A549 (cell line): ENCODE measurements around the gene DYRK1A. TPM values are rescaled to one million over a fixed set of nuclear protein-coding genes. Genes with fewer than 3 reads are reported as not detected.

Experiments used
- ATAC-seq, 2 experiments: fragments of 200-7000 bp in 1 of 2; fragments of >200 bp in 1 of 2; cut with Nextera tagmentation in 1 of 2; cut with Tn5 transposase in 1 of 2; 3 replicates each; pipeline versions ENCODE4 v1.8.0 to v1.9.1; 2018 to 2020; ENCODE audit warnings: mild to moderate bottlenecking in 1 of 2, moderate library complexity in 1 of 2
- CTCF ChIA-PET: fragments of 300-600 bp; sonication (Branson Sonifier 250); formaldehyde crosslinking; extraction: SDS; loops from one replicate; lab custom pipeline; 2021; ENCODE audit warnings: antibody characterized with exemption, inconsistent platforms; lab: Yijun Ruan, JAX
- POLR2A ChIA-PET: fragments of 350-600 bp; formaldehyde crosslinking; extraction: SDS; loops from one replicate; lab custom pipeline; 2021; ENCODE audit warnings: antibody characterized with exemption, inconsistent platforms; lab: Yijun Ruan, JAX
- DNase-seq, 2 experiments: peaks; one replicate each; pipeline versions ENCODE4 v3.0.0 to v3.0.0-alpha.2; 2011 to 2016; ENCODE audit warnings: low read depth in 1 of 2, low spot score in 1 of 2
- FAIRE-seq: peaks from 2 replicates; lab custom pipeline; 2011; peaks lifted over from hg19 to GRCh38; lab: Jason Lieb, UNC
- H3K27ac ChIP-seq, 2 experiments: fragments of >200 bp; sonication (Bioruptor Twin); formaldehyde crosslinking; 3 replicates each; pipeline ENCODE4 v1.5.1; 2016 to 2017
- H3K4me1 ChIP-seq: fragments of >200 bp; sonication (Bioruptor Twin); formaldehyde crosslinking; 3 replicates; pipeline ENCODE4 v1.6.1; 2016
- H3K4me2 ChIP-seq: fragments of >200 bp; sonication (Bioruptor Twin); formaldehyde crosslinking; 3 replicates; pipeline ENCODE4 v1.6.1; 2016
- H3K4me3 ChIP-seq: fragments of >200 bp; sonication (Bioruptor Twin); formaldehyde crosslinking; 3 replicates; pipeline ENCODE4 v1.5.1; 2016
- H3K9me3 ChIP-seq: fragments of >200 bp; sonication (Bioruptor Twin); formaldehyde crosslinking; 3 replicates; pipeline ENCODE4 v1.6.1; 2016
- ATOH8 ChIP-seq: fragments of 250-450 bp; sonication (Bioruptor Pico); IDR thresholded peaks from 2 replicates; pipeline ENCODE4 v1.5.0; 2020; ENCODE audit warnings: low read depth, mild to moderate bottlenecking, moderate library complexity
- CEBPB ChIP-seq, 2 experiments: fragments of >200 bp in 1 of 2; sonication (Bioruptor Twin) in 1 of 2; formaldehyde crosslinking in 1 of 2; IDR thresholded peaks; 2 replicates each; pipeline ENCODE4 v1.6.1; 2012 to 2016
- CTCF ChIP-seq: fragments of >200 bp; sonication (Bioruptor Twin); formaldehyde crosslinking; IDR thresholded peaks from 3 replicates; pipeline ENCODE4 v1.5.1; 2016
- EHF ChIP-seq: fragments of 250-450 bp; sonication (Bioruptor Pico); IDR thresholded peaks from 2 replicates; pipeline ENCODE4 v1.5.0; 2020; ENCODE audit warnings: mild to moderate bottlenecking
- EHMT2 ChIP-seq: fragments of 200-600 bp; sonication (generic); IDR thresholded peaks from 2 replicates; pipeline ENCODE4 v1.6.1; 2016; ENCODE audit warnings: antibody characterized with exemption, low read depth, mild to moderate bottlenecking, moderate library complexity
- EP300 ChIP-seq, 2 experiments: fragments of >200 bp; sonication (Bioruptor Twin); formaldehyde crosslinking; IDR thresholded peaks; 2 replicates in 1 of 2; 3 replicates in 1 of 2; pipeline ENCODE4 v1.6.1; 2016 to 2017
- FOSL2 ChIP-seq, 2 experiments: fragments of 450-650 bp in 1 of 2; fragments of >200 bp in 1 of 2; sonication (Bioruptor Twin) in 1 of 2; formaldehyde crosslinking; IDR thresholded peaks; 2 replicates each; pipeline versions ENCODE4 v1.5.0 to v1.6.1; 2016 to 2020; ENCODE audit warnings: mild to moderate bottlenecking in 1 of 2, moderate library complexity in 1 of 2
- FOXS1 ChIP-seq: fragments of 250-450 bp; sonication (Bioruptor Pico); IDR thresholded peaks from 2 replicates; pipeline ENCODE4 v1.5.0; 2020; ENCODE audit warnings: mild to moderate bottlenecking, moderate library complexity
- JUN ChIP-seq, 2 experiments: fragments of >200 bp; sonication (Bioruptor Twin); formaldehyde crosslinking; IDR thresholded peaks; 2 replicates in 1 of 2; 3 replicates in 1 of 2; pipeline ENCODE4 v1.6.1; 2016 to 2017
- KDM1A ChIP-seq: fragments of 200-600 bp; sonication (generic); IDR thresholded peaks from 2 replicates; pipeline ENCODE4 v1.6.1; 2016; ENCODE audit warnings: low read depth, mild to moderate bottlenecking
- MAFK ChIP-seq: fragments of 450-650 bp; IDR thresholded peaks from 2 replicates; pipeline ENCODE4 v1.6.1; 2014; ENCODE audit not compliant: partially characterized antibody
- MYC ChIP-seq: IDR thresholded peaks from 2 replicates; pipeline ENCODE4 v1.6.1; 2012; ENCODE audit warnings: mild to moderate bottlenecking, inconsistent platforms, low read length, improper control_type of control experiment, borderline replicate concordance
- PBX3 ChIP-seq: IDR thresholded peaks from 2 replicates; pipeline ENCODE4 v1.6.1; 2012
- PHF8 ChIP-seq: fragments of 200-600 bp; sonication (generic); IDR thresholded peaks from 2 replicates; pipeline ENCODE4 v1.6.1; 2016; ENCODE audit warnings: low read depth, mild to moderate bottlenecking, antibody characterized with exemption, moderate library complexity, borderline replicate concordance
- RAD21 ChIP-seq, 2 experiments: fragments of >200 bp in 1 of 2; sonication (Bioruptor Twin) in 1 of 2; formaldehyde crosslinking in 1 of 2; IDR thresholded peaks in 1 of 2; conservative IDR thresholded peaks in 1 of 2; 2 replicates in 1 of 2; 3 replicates in 1 of 2; pipeline ENCODE4 v1.6.1; 2012 to 2018; ENCODE audit warnings: inconsistent platforms in 1 of 2
- RCOR1 ChIP-seq: fragments of 150-350 bp; IDR thresholded peaks from 2 replicates; pipeline ENCODE4 v1.6.1; 2014; ENCODE audit warnings: antibody characterized with exemption, low read length, low read depth
- SREBF2 ChIP-seq: fragments of 450-650 bp; IDR thresholded peaks from 2 replicates; pipeline ENCODE4 v1.6.1; 2014; ENCODE audit warnings: mild to moderate bottlenecking, moderate library complexity
- TFCP2L1 ChIP-seq: fragments of 250-450 bp; sonication (Bioruptor Pico); IDR thresholded peaks from 2 replicates; pipeline ENCODE4 v1.5.0; 2021; ENCODE audit warnings: mild to moderate bottlenecking
- ZC3H11A ChIP-seq: fragments of 450-650 bp; IDR thresholded peaks from 2 replicates; pipeline ENCODE4 v1.6.1; 2014; ENCODE audit warnings: antibody characterized with exemption, mild to moderate bottlenecking
- ZNF302 ChIP-seq: fragments of 250-450 bp; sonication (Bioruptor Pico); IDR thresholded peaks from 2 replicates; pipeline ENCODE4 v1.9.0; 2021; ENCODE audit warnings: inconsistent platforms, mild to moderate bottlenecking, moderate library complexity
- WGBS: methylation state at CpG from one replicate; pipeline ENCODE4 v1.1.6; 2017; ENCODE audit errors: missing lambda C conversion rate; 5-methylcytosine and 5-hydroxymethylcytosine counted together
- polyA plus RNA-seq, 4 experiments: library from polyadenylated mRNA; depleted of rRNA in 3 of 4; stranded (reverse); fragments of >200 nt; fragmentation: RNase III in 1 of 4; extraction: RNeasy Plus Mini Kit Qiagen cat#74134 plus additional on column Dnase treatment in 1 of 4; gene quantifications; 2 replicates in 3 of 4; 3 replicates in 1 of 4; pipeline ENCODE4 v1.2.3, GENCODE V29; 2011 to 2017
- TF ChIP-seq, protein P1 (sequence below): fragments of >200 bp; sonication (Bioruptor Twin); formaldehyde crosslinking; IDR thresholded peaks from 2 replicates; pipeline ENCODE4 v1.6.1; 2016
- TF ChIP-seq, protein P2 (sequence below): fragments of 250-450 bp; sonication (Bioruptor Pico); IDR thresholded peaks from 2 replicates; pipeline ENCODE4 v1.5.0; 2021; ENCODE audit warnings: mild to moderate bottlenecking, moderate library complexity, borderline replicate concordance
- TF ChIP-seq, protein P3 (sequence below): fragments of 450-650 bp; IDR thresholded peaks from 2 replicates; pipeline ENCODE4 v1.6.1; 2014; ENCODE audit warnings: antibody characterized with exemption

Gene DYRK1A
- polyA plus RNA-seq, 2 of the 4 experiments (the other 2 are of a cell fraction) = 12.7 to 29.4 TPM

GRCh38 chr21:37393030-37393429 lies 26.5 kb downstream of the DYRK1A start (continued):
- TF ChIP-seq FOSL2 (IDR thresholded peaks at IDR 0.05) = no peak
- TF ChIP-seq FOSL2 (CRISPR knock-in tag; IDR thresholded peaks at IDR 0.05) = no peak
- no peak for TF ChIP-seq ATOH8
- TF ChIP-seq, protein P1, sequence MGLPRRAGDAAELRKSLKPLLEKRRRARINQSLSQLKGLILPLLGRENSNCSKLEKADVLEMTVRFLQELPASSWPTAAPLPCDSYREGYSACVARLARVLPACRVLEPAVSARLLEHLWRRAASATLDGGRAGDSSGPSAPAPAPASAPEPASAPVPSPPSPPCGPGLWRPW = no peak
- no peak for TF ChIP-seq EHF (CRISPR knock-in tag)
- no peak for TF ChIP-seq PBX3
- no peak for TF ChIP-seq SREBF2
- TF ChIP-seq, all 56 proteins: peak for 0

- Histone ChIP-seq H3K9me3 (no peaks in the 10 kb centered on the region), H3K4me2 (no peak overlapping the region), H3K4me3 (no peak overlapping the region), H3K27ac (no peak overlapping the region), H3K4me1 (0 out of 3 replicates have a peak, but pooled peaks cover 3% of the 10 kb centered on the region)
- POLR2A ChIA-PET = no interaction called here
- 88% methylated on average over 2 of the region's 3 CpGs for WGBS
- CTCF ChIA-PET = no interaction called here
- no peak for FAIRE-seq
- DNase-seq = no peak
- no peak for ATAC-seq
- TF ChIP-seq CTCF (no peak), ZC3H11A (no peak), RCOR1 (no peak)
- TF ChIP-seq, protein P2, sequence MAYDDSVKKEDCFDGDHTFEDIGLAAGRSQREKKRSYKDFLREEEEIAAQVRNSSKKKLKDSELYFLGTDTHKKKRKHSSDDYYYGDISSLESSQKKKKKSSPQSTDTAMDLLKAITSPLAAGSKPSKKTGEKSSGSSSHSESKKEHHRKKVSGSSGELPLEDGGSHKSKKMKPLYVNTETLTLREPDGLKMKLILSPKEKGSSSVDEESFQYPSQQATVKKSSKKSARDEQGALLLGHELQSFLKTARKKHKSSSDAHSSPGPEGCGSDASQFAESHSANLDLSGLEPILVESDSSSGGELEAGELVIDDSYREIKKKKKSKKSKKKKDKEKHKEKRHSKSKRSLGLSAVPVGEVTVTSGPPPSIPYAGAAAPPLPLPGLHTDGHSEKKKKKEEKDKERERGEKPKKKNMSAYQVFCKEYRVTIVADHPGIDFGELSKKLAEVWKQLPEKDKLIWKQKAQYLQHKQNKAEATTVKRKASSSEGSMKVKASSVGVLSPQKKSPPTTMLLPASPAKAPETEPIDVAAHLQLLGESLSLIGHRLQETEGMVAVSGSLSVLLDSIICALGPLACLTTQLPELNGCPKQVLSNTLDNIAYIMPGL (CRISPR knock-in tag) = no peak
- TF ChIP-seq, all 56 proteins: peak for 0
Observed at GRCh38 chr21:37393786-37394185, 27.2 kb downstream of the DYRK1A start.

GRCh38 chr21:37395961-37396360 lies 29.4 kb downstream of the DYRK1A start:
- FAIRE-seq = no peak
- WGBS = 94% methylated on average over 2 of the region's 2 CpGs
- H3K4me2 ChIP-seq = no peak overlapping the region
- no peak overlapping the region for H3K4me3 ChIP-seq
- POLR2A ChIA-PET = no interaction called here
- TF ChIP-seq, protein P2 (CRISPR knock-in tag) = no peak
- TF ChIP-seq JUN (IDR thresholded peaks at IDR 0.05) (no peak), RAD21 (conservative IDR thresholded peaks at IDR 0.05 in 1 of 2, IDR thresholded peaks at IDR 0.05 in 1 of 2) (no peak), EP300 (IDR thresholded peaks at IDR 0.05) (no peak), MAFK (no peak), KDM1A (no peak), TFCP2L1 (CRISPR knock-in tag) (no peak), MYC (no peak), PBX3 (no peak), SREBF2 (no peak), FOXS1 (CRISPR knock-in tag) (no peak), CEBPB (IDR thresholded peaks at IDR 0.05) (no peak), EHMT2 (no peak), FOSL2 (IDR thresholded peaks at IDR 0.05) (no peak), FOSL2 (CRISPR knock-in tag; IDR thresholded peaks at IDR 0.05) (no peak), PHF8 (no peak), ZNF302 (CRISPR knock-in tag) (no peak)
- TF ChIP-seq, protein P3, sequence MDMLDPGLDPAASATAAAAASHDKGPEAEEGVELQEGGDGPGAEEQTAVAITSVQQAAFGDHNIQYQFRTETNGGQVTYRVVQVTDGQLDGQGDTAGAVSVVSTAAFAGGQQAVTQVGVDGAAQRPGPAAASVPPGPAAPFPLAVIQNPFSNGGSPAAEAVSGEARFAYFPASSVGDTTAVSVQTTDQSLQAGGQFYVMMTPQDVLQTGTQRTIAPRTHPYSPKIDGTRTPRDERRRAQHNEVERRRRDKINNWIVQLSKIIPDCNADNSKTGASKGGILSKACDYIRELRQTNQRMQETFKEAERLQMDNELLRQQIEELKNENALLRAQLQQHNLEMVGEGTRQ = no peak
- no peak for ATAC-seq
- H3K27ac ChIP-seq = no peak overlapping the region
- CTCF ChIA-PET = no interaction called here
- no peak for DNase-seq
- H3K4me1 ChIP-seq = 0 out of 3 replicates have a peak, but pooled peaks cover 3% of the 10 kb centered on the region
- H3K9me3 ChIP-seq = no peaks in the 10 kb centered on the region
